Measurements from ENCODE around the gene UNC5B.
"Not testable (repeated sequence)": the region's sequence is repeated elsewhere in the genome, so short reads cannot be mapped to it uniquely, and the experiment has no call there.

UNC5B gene

DNA sequence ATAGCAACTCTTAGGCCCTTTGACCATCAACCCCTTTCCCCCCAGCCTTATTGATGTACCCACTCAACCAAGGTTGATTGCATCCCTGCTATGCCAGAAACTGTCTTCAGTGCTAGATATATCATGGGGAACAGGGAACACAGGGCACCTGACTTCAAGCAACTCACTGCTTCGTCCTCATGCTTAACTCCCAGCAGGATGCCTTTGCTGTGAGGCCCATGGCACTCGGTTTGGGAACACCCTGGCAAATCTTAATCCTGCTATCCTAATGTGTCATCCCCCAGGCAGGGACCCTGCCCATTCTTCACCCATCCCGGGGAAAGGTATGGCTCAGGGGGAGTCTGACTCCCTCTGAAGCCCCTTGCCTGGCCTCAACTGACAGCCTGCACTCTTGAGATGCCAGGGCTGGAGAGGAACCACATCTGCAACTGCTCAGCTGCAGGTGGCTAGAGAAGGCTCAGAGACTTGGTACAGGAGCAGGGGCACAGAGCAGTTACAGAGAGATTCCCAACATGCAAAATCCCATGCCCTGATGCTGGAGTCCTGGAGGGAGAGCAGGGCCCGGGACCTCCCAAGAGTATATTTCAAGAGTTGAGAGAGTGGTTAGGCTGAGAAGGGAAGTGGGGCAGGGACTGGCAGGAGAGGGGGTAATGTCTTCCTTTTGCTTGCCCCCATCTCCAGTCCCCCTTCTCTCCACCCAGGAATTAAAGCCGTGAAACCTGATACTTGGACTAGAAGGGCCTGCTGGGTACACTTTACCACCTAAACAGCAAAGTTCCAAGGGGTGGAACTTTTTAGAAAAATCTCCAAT lies 2.4 kb upstream of the UNC5B start:
- DNase-seq: no peak

DNA sequence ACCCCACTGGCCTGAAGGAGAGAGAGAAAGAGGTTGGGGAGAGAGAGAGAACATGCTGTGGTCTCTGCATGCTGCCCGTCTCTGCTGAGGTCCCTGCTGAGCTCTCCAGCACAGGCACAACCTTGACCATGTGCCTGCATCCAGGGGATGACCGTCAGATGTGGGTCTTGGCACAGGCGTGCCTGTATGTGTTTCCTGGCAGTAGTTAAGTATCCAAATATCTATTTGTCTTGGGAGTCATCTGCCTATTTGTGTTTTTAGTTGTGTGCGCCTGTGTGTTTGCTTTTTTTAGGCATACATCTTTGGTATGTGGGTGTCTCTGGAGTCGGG lies 1.9 kb upstream of the UNC5B start:
- no peak for DNase-seq

DNA sequence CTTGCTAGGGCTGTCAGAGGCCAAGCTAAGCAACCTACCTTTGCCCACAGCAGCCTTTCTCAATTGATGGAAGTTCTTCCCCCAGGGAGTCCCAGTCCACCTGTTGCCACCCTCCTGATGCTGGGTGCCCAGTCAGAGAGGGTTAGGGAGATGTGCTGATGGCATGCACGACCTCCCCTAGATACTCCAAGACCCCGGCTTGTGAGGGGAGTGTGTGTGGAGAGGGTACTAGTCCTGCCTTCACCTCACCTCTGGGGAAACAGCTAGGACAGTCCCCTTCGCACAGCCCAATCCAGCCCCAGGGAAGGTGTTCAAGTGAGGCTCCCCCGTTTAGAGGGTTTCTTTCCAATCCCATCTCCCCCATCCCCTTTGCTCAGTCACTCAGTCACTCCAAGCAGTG lies 1.3 kb upstream of the UNC5B start:
- DNase-seq: no peak

GRCh38 chr10:71211775-71212317 lies 524 bp upstream of the UNC5B start:
- DNase-seq: no peak

DNA sequence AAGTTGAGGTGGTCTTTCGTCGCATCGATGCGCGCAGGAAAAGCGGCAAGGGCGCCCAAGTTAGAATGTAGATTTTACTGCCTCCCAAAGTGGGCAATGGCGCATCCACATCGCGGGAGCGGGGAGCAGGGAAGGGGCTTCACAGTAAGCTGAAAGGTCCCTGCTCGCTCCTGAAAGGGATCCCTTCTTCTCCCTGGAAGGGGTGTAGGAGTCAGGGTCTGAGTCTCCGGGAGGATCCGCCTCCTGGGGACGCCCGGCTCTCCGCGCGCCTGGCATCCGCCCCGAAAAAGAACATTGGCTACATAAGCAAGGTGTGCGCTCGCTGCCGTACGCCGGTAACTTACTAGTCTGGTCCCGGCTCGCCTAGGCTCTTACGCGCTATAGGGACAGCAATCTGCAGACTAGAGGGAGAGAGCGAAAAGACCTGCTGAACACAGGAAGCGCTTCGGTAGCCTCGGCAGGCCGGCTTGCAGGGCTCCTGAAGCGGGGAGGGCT lies 804 bp downstream of the UNC5B start:
- DNase-seq: no peak

GRCh38 chr10:71213761-71214440 lies 1.5 kb downstream of the UNC5B start:
- no peak for DNase-seq

- no peak for DNase-seq
These were observed 2.5 kb downstream of the UNC5B start for GRCh38 chr10:71214641-71215559.

DNA sequence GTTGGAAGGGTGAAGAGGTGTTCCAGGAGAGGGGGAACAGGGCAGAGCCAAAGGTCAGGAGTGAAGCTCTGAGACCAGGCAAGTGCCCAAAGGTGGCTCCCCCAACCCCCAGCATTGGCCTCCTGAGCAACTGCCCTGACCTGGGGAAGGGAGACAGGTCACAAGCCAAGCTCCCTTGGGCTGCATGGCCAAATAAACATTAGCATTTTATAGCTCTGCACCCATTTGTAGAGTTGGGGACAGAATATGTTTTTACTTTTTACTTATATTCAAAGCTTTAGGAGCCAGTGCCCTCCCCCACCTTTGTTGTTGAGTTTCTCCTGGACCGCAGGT lies 4.0 kb downstream of the UNC5B start:
- no peak for DNase-seq

DNA sequence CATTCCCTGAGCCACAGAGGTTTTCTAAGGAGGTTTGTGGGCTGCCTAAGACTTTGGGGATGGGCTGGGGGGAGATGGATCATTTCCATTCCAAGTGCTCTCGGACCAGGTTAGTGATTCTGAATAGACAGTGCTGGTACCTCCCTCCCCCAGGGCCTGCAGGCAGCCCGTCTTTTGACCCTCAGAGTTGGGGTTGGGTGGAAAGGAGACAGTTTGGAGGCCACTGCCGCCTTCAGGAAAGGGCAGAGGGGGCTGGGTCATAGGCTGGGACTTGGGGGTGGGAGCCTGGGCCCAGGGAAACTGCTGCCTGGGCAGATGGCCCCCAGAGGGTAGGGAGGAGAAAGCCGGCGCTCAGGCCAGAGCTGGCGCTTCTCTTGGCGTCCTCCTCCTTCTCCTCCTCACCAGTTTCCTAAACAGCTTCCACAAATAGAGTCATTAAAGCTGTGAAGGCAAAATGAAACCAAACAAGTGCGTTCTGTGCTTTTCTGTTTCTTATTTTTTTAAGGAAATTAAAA lies 4.4 kb downstream of the UNC5B start:
- DNase-seq: no peak

DNA sequence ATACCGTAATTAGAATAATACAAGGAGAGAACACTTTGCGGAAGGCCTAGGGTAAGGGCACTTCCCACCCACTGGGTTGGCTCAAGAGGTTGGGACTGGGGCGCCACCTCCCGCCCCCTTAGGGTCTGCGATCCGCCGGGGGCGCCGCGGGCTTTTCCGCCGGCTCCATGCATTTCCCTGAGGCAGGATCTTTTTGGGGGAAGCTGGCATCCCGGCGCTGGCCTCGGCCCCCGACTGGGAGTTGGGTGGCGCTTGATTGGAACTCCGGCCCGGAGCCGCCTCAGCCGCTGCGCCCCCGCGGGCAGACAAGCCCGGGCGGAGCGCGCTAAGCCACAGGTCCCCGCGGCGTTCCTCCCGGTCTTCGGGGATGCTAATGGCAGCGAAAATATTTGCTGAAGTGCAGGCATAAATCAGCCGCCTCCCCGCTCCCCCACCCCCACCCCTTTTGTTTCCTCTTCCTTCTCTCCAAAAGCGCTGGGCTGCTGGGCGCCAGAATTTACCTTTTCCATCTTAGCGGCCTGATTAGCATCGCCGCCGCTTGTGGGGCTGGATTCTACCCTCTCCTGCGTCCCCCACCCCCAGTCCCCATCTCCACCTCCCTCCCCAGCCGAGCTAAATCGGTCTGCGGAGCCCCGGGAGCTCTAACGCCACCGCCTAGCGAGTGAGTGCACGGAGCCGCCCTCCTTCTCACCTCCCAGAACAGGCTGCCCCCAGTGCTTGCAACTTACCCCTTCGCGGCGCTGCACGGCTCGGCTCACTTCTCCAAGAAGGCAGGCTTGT lies 5.1 kb downstream of the UNC5B start:
- DNase-seq: no peak

DNA sequence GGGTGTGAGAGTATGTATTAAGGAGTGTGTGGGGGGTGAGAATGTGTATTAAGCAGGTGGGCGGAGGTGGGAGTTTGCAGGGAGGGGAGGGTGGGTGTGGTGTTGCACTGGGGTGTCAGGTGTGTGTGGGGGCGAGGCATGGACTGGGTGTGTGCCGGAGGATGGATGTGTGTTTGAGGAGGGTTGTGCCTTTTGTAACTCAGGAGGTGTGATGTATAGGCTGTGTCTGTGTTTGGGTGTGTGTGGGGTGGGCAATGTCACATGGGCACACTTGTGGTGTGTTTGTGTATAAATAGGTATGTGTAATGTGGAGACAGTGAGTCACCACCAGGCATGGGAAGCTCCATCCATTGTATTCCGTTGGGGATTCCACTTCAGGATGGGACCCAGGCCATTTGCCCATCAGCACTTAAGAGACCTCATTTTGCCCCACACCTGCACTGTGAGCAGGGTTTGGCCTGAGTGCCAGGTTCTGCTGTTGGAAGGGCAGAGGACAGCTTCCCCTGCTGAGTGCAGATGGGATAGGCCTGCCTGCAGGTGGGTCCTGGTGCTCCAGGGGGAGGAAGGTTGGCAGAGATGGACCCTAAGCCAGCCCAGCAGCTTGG lies 5.8 kb downstream of the UNC5B start:
- no peak for DNase-seq

- no peak for DNase-seq
These were observed 6.3 kb downstream of the UNC5B start for GRCh38 chr10:71218651-71219050.

DNA sequence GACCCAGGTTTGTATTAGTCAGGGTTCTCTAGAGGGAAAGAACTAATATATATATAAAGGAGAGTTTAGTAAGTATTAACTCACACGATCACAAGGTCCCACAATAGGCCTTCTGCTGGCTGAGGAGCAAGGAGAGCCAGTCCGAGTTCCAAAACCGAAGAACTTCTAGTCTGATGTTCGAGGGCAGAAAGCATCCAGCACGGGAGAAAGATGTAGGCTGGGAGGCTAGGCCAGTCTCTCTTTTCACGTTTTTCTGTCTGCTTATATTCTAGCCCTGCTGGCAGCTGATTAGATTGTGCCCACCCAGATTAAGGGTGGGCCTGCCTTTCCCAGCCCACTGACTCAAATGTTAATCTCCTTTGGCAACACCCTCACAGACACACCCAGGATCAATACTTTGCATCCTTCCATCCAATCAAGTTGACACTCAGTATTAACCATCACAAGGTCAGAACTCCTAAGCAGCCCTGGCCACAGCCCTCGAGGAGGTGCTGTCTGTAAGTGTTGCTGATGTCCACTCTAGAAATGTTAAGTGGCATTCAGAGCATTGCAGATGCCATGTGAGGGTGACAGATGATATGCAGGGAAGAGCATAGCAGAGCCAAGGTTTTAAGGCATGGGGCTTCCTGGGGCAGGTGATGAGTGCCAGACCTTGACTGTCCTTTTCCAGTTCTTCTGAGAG lies 7.0 kb downstream of the UNC5B start:
- DNase-seq: not testable (repeated sequence)

DNA sequence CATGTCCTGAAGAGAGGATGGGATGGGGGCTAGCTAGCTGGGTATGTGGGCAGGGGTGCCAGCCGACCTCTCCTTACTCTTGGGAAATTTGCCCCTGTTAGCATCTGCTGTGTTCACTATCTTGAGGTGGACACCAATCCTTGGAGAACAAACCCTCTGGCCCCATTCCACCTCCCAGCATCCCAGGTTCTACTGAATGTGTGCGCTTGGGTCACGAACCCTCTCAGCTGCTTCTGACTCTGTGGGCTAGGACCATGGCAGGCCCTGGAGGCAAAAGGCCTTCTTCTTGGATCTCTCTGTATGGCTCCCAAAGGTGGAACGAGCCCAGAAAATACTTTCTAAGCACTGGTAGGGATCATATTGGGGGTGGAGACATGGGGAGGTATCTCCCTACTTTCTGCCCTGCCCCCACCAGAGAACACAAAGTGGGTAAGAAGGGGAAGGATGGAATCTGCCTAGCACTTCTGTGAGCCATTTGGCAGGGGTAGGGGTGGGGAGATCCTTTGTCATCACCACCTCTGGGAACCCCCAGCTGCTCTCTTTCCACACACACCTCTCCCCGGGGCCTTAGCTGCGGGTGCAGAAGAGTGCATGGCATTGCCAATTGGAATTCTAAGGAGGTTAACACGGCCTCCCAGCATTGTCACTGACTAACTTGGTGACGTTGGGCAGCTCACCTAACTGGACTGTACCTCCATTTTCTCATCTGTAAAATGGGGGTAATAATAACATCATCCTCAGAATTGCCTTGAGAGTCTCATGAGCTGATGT lies 7.7 kb downstream of the UNC5B start:
- no peak for DNase-seq

DNA sequence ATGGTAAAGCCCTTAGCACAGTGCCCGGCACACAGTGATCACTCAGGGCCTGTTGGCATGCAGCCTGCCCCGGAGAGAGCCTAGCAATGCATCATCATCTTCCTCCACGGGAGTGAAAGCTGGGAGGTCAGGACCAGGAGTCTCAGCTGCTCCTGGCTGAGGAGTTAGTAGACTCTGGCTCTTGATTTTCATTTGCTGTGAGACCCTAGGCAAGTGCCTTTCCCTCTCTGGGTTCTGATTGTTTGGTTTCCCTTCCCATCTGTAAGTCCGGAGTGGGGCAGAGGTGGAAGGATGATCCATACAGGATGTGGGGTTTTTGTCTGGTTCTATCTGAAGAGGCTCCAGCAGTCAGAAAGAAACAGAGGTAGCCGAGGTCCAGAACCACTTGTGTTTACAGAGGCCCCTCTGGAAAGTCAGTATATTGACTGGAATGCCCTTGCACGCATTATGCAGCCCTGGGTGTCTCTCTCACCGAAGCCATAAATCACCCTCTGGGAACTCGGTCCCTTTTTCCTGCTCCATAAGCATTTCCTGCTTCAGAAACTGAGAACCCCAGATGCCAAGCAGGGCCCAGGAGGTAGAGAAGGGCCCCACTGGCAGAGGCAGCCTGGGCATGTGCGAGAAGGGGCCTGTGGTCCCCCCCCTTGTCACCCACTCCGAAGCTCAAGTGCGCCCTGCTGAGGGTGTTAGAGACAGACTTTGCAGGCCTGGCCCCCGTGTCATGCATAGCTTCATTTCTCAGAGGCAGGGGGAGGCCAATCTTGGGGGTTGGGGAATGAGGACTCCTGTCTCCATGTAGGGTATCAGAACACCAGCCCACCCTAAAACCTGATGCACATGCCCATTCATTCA lies 8.5 kb downstream of the UNC5B start:
- DNase-seq: no peak

GRCh38 chr10:71221586-71222202 lies 9.3 kb downstream of the UNC5B start:
- DNase-seq: no peak

GRCh38 chr10:71222601-71223346 lies 10.4 kb downstream of the UNC5B start:
- no peak for DNase-seq
